K562 (cell line): ENCODE measurements around the gene AZU1. TPM values are rescaled to one million over a fixed set of nuclear protein-coding genes. Genes with fewer than 3 reads are reported as not detected.

Experiments used
- CBX2 ChIP-seq: fragments of 200-600 bp; sonication (generic); IDR thresholded peaks from one replicate; pipeline ENCODE4 v1.6.1; 2012; ENCODE audit warnings: mild to moderate bottlenecking, low read length, inconsistent platforms; ENCODE audit not compliant: insufficient read depth, poor library complexity, severe bottlenecking
- HNRNPUL1 ChIP-seq: fragments of 200-400 bp; formaldehyde crosslinking; IDR thresholded peaks from 2 replicates; pipeline ENCODE4 v1.6.1; 2017; ENCODE audit warnings: low read length
- MAFF ChIP-seq: IDR thresholded peaks from 2 replicates; pipeline ENCODE4 v1.6.1; 2012; ENCODE audit warnings: low read length, improper control_type of control experiment
- MAFG ChIP-seq: fragments of 450-650 bp; conservative IDR thresholded peaks from 2 replicates; pipeline ENCODE4 v1.6.1; 2016; ENCODE audit warnings: missing genetic modification characterization, missing compliant biosample characterization
- MXI1 ChIP-seq: IDR thresholded peaks from 2 replicates; pipeline ENCODE4 v1.6.1; 2011; ENCODE audit warnings: low read depth, mild to moderate bottlenecking, improper control_type of control experiment, low read length
- NONO ChIP-seq, 2 experiments: fragments of 200-400 bp in 1 of 2; fragments of 450-650 bp in 1 of 2; formaldehyde crosslinking in 1 of 2; IDR thresholded peaks; 2 replicates each; pipeline ENCODE4 v1.6.1; 2017; ENCODE audit warnings: low read depth in 2 of 2, mild to moderate bottlenecking in 2 of 2, moderate library complexity in 2 of 2, low read length in 1 of 2
- NR2C2 ChIP-seq, 2 experiments: fragments of 200-800 bp in 1 of 2; sonication (Bioruptor generic) in 1 of 2; sonication (generic) in 1 of 2; formaldehyde crosslinking in 1 of 2; IDR thresholded peaks; 2 replicates each; pipeline versions ENCODE4 v1.6.1 to v1.8.0; 2016 to 2022; ENCODE audit warnings: mild to moderate bottlenecking in 1 of 2, missing compliant biosample characterization in 1 of 2, missing genetic modification characterization in 1 of 2, missing genetic modification reagents in 1 of 2
- POLR2AphosphoS2 ChIP-seq: IDR thresholded peaks from 2 replicates; pipeline ENCODE4 v1.6.1; 2012; ENCODE audit warnings: low read length, improper control_type of control experiment
- SMARCA4 ChIP-seq: fragments of 450-650 bp; IDR thresholded peaks from 2 replicates; pipeline ENCODE4 v1.6.1; 2016
- U2AF1 ChIP-seq: fragments of 200-400 bp; formaldehyde crosslinking; optimal IDR thresholded peaks from 2 replicates; pipeline ENCODE3; 2017; ENCODE audit warnings: mild to moderate bottlenecking, low read depth, low read length, moderate library complexity
- ZBTB43 ChIP-seq: sonication (generic); formaldehyde crosslinking; IDR thresholded peaks from 2 replicates; pipeline ENCODE4 v1.8.0; 2023; ENCODE audit warnings: mild to moderate bottlenecking, missing genetic modification reagents
- ZBTB7A ChIP-seq: IDR thresholded peaks from 2 replicates; pipeline ENCODE4 v1.6.1; 2011; ENCODE audit warnings: low read depth, mild to moderate bottlenecking, low read length, moderate library complexity, borderline replicate concordance; ENCODE audit not compliant: control insufficient read depth
- ZFP36 ChIP-seq: fragments of 150-350 bp; IDR thresholded peaks from 2 replicates; pipeline ENCODE4 v1.6.1; 2018; ENCODE audit warnings: low read length, low read depth; ENCODE audit not compliant: partially characterized antibody
- ZNF316 ChIP-seq: fragments of 450-650 bp; IDR thresholded peaks from 2 replicates; pipeline ENCODE4 v1.6.1; 2016
- ZNF639 ChIP-seq, 2 experiments: fragments of 200-800 bp in 1 of 2; sonication (Bioruptor generic) in 1 of 2; sonication (generic) in 1 of 2; formaldehyde crosslinking in 1 of 2; IDR thresholded peaks in 1 of 2; conservative IDR thresholded peaks in 1 of 2; 2 replicates each; pipeline versions ENCODE4 v1.5.0 to v1.6.1; 2016 to 2020; ENCODE audit warnings: missing compliant biosample characterization in 1 of 2, missing genetic modification characterization in 1 of 2, missing genetic modification reagents in 1 of 2
- ZNF766 ChIP-seq: fragments of 200-800 bp; sonication (Bioruptor generic); conservative IDR thresholded peaks from 2 replicates; pipeline ENCODE4 v1.6.1; 2016; ENCODE audit warnings: missing genetic modification characterization, missing compliant biosample characterization
- polyA plus RNA-seq, 8 experiments: library from polyadenylated mRNA; depleted of rRNA in 4 of 8; stranded (reverse) in 5 of 8; unstranded in 3 of 8; fragments of >200 nt; fragmentation: Nextera tagmentation in 2 of 8; fragmentation: Illumina TruSeq in 1 of 8; extraction: Ambion mirVana in 2 of 8; extraction: Trizol in 1 of 8; gene quantifications; 2 replicates each; pipeline versions ENCODE4 v1.2.1 to v1.2.3, GENCODE V29; 2011 to 2014; ENCODE audit warnings: inconsistent platforms in 1 of 8, missing spikeins in 1 of 8
- total RNA-seq, 7 experiments: library from RNA; depleted of rRNA in 6 of 7; stranded (reverse); fragments of >200 nt in 6 of 7; fragmentation: Illumina TruSeq in 2 of 7; extraction: Trizol in 2 of 7; gene quantifications; 2 replicates each; pipeline versions ENCODE4 v1.2.1 to v1.2.3, GENCODE V29; 2011 to 2021; ENCODE audit warnings: low replicate concordance in 1 of 7
- TF ChIP-seq, protein P1 (sequence below): fragments of 450-650 bp; IDR thresholded peaks from 2 replicates; pipeline ENCODE4 v1.6.1; 2017; ENCODE audit warnings: antibody characterized with exemption, mild to moderate bottlenecking
- TF ChIP-seq, protein P2 (sequence below): fragments of 250-450 bp; sonication (Bioruptor Pico); IDR thresholded peaks from 2 replicates; pipeline ENCODE4 v1.8.0; 2022; ENCODE audit warnings: moderate library complexity, mild to moderate bottlenecking, inconsistent platforms
- TF ChIP-seq, protein P3 (sequence below): fragments of 250-450 bp; sonication (Bioruptor Pico); IDR thresholded peaks from 2 replicates; pipeline ENCODE4 v1.8.0; 2022; ENCODE audit warnings: inconsistent platforms

The AZU1 gene
- total and polyA plus RNA-seq, 9 of the 15 experiments (the other 6 are each of a cell fraction or from before 2014, with no cell fraction given) = 0.29 to 1.9 (median 0.59) TPM; not detected in 3

DNA sequence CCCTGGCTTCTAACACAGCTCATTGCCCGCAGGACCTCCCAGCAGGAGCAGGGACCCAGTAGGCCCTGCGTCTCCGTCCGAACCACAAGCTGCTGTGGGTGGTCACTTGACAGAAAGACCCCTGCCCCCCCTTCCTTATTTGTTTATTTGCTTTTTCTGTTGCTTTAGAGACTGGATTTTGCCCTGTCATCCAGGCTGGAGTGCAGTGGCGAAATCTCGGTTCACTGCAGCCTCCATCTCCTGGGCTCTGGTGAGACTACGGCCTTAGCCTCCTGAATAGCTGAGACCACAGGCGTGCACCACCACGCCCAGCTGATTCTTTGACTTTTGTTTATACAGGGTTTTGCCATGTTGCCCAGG lies 38.0 kb upstream of the AZU1 start (continued):
- 0 out of 4 replicates have a peak, but pooled peaks of 1 of the 2 experiments have one; percentile 5 for TF ChIP-seq NONO (IDR thresholded peaks at IDR 0.05; ENCODE audit: low read depth in 2 of 2, low read length in 1 of 2)
- no peak for TF ChIP-seq HNRNPUL1
- TF ChIP-seq, protein P1, sequence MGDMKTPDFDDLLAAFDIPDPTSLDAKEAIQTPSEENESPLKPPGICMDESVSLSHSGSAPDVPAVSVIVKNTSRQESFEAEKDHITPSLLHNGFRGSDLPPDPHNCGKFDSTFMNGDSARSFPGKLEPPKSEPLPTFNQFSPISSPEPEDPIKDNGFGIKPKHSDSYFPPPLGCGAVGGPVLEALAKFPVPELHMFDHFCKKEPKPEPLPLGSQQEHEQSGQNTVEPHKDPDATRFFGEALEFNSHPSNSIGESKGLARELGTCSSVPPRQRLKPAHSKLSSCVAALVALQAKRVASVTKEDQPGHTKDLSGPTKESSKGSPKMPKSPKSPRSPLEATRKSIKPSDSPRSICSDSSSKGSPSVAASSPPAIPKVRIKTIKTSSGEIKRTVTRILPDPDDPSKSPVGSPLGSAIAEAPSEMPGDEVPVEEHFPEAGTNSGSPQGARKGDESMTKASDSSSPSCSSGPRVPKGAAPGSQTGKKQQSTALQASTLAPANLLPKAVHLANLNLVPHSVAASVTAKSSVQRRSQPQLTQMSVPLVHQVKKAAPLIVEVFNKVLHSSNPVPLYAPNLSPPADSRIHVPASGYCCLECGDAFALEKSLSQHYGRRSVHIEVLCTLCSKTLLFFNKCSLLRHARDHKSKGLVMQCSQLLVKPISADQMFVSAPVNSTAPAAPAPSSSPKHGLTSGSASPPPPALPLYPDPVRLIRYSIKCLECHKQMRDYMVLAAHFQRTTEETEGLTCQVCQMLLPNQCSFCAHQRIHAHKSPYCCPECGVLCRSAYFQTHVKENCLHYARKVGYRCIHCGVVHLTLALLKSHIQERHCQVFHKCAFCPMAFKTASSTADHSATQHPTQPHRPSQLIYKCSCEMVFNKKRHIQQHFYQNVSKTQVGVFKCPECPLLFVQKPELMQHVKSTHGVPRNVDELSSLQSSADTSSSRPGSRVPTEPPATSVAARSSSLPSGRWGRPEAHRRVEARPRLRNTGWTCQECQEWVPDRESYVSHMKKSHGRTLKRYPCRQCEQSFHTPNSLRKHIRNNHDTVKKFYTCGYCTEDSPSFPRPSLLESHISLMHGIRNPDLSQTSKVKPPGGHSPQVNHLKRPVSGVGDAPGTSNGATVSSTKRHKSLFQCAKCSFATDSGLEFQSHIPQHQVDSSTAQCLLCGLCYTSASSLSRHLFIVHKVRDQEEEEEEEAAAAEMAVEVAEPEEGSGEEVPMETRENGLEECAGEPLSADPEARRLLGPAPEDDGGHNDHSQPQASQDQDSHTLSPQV = peak; percentile 56; the same call in 1 of the 2 replicates
- no peak for TF ChIP-seq SMARCA4
- no peak for TF ChIP-seq ZNF766 (CRISPR knock-in tag)
- TF ChIP-seq, protein P2, sequence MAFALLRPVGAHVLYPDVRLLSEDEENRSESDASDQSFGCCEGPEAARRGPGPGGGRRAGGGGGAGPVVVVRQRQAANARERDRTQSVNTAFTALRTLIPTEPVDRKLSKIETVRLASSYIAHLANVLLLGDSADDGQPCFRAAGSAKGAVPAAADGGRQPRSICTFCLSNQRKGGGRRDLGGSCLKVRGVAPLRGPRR (CRISPR knock-in tag) = no peak
- TF ChIP-seq ZFP36 = no peak
- TF ChIP-seq ZNF316 = peak; percentile 64
- TF ChIP-seq ZBTB43 (CRISPR knock-in tag) = no peak
- TF ChIP-seq MAFF = peak; percentile 35
- TF ChIP-seq, protein P3, sequence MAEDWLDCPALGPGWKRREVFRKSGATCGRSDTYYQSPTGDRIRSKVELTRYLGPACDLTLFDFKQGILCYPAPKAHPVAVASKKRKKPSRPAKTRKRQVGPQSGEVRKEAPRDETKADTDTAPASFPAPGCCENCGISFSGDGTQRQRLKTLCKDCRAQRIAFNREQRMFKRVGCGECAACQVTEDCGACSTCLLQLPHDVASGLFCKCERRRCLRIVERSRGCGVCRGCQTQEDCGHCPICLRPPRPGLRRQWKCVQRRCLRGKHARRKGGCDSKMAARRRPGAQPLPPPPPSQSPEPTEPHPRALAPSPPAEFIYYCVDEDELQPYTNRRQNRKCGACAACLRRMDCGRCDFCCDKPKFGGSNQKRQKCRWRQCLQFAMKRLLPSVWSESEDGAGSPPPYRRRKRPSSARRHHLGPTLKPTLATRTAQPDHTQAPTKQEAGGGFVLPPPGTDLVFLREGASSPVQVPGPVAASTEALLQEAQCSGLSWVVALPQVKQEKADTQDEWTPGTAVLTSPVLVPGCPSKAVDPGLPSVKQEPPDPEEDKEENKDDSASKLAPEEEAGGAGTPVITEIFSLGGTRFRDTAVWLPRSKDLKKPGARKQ (CRISPR knock-in tag) = no peak
- TF ChIP-seq POLR2AphosphoS2 = no peak
- TF ChIP-seq NR2C2 (CRISPR knock-in tag; IDR thresholded peaks at IDR 0.05) = no peak
- peak; percentile 7; the same call in 1 of the 2 replicates for TF ChIP-seq NR2C2 (tag; IDR thresholded peaks at IDR 0.05)
- TF ChIP-seq ZNF639 (CRISPR knock-in tag; conservative IDR thresholded peaks at IDR 0.05 in 1 of 2, IDR thresholded peaks at IDR 0.05 in 1 of 2) = no peak
- no peak for TF ChIP-seq MXI1
- no peak for TF ChIP-seq U2AF1
- peak; percentile 58; the same call in 1 of the 2 replicates for TF ChIP-seq ZBTB7A
- TF ChIP-seq CBX2 = no peak
- peak; percentile 76 for TF ChIP-seq MAFG (tag)
